K562 (cell line): ENCODE results near the gene PHF12. TPM values are rescaled to one million over a fixed set of nuclear protein-coding genes. Genes with fewer than 3 reads are reported as not detected.

Source experiments
- CXXC5 ChIP-seq: fragments of 250-450 bp; sonication (Bioruptor Pico); IDR thresholded peaks from 2 replicates; pipeline ENCODE4 v1.8.0; 2022; ENCODE audit warnings: inconsistent platforms, mild to moderate bottlenecking, moderate library complexity
- DMBX1 ChIP-seq: fragments of 250-450 bp; sonication (Bioruptor Pico); IDR thresholded peaks from 2 replicates; pipeline ENCODE4 v1.8.0; 2022; ENCODE audit warnings: inconsistent platforms, mild to moderate bottlenecking, moderate library complexity, borderline replicate concordance
- GABPA ChIP-seq: fragments of 200-800 bp; sonication (Bioruptor generic); conservative IDR thresholded peaks from 2 replicates; pipeline ENCODE4 v1.6.1; 2016; ENCODE audit warnings: low read depth, missing genetic modification characterization, missing compliant biosample characterization
- HDGF ChIP-seq: fragments of 450-650 bp; IDR thresholded peaks from 2 replicates; pipeline ENCODE4 v1.6.1; 2016
- HMG20B ChIP-seq: fragments of 250-450 bp; sonication (Bioruptor Pico); IDR thresholded peaks from 2 replicates; pipeline ENCODE4 v1.5.0; 2021; ENCODE audit warnings: mild to moderate bottlenecking
- HNRNPK ChIP-seq: fragments of 200-400 bp; formaldehyde crosslinking; IDR thresholded peaks from one replicate; pipeline ENCODE4 v1.6.1; 2018; ENCODE audit warnings: mild to moderate bottlenecking, low read depth, low read length; ENCODE audit not compliant: poor library complexity, severe bottlenecking
- NCOA1 ChIP-seq: fragments of 450-650 bp; IDR thresholded peaks from 2 replicates; pipeline ENCODE4 v1.6.1; 2016; ENCODE audit warnings: low read depth
- NR1H2 ChIP-seq: sonication (generic); formaldehyde crosslinking; IDR thresholded peaks from 2 replicates; pipeline ENCODE4 v1.4.0; 2020; ENCODE audit warnings: mild to moderate bottlenecking, missing genetic modification reagents
- NR3C1 ChIP-seq: sonication (generic); formaldehyde crosslinking; IDR thresholded peaks from 2 replicates; pipeline ENCODE4 v1.8.1; 2022; ENCODE audit warnings: missing genetic modification reagents
- POLR3A ChIP-seq: IDR thresholded peaks from 2 replicates; pipeline ENCODE4 v1.6.1; 2011; ENCODE audit warnings: borderline replicate concordance, mild to moderate bottlenecking, moderate library complexity; ENCODE audit not compliant: insufficient read length, insufficient read depth; ENCODE audit errors: extremely low read depth
- RAD51 ChIP-seq: fragments of 450-650 bp; IDR thresholded peaks from 2 replicates; pipeline ENCODE4 v1.7.1; 2016; ENCODE audit warnings: low read depth, mild to moderate bottlenecking, borderline replicate concordance
- SMAD1 ChIP-seq: fragments of 150-350 bp; IDR thresholded peaks from 2 replicates; pipeline ENCODE4 v1.6.1; 2014; ENCODE audit warnings: low read length, low read depth; ENCODE audit not compliant: partially characterized antibody
- TBP ChIP-seq: optimal IDR thresholded peaks from 2 replicates; pipeline ENCODE3; 2011; ENCODE audit warnings: low read depth, low read length, improper control_type of control experiment
- TEAD2 ChIP-seq: fragments of 450-650 bp; IDR thresholded peaks from 2 replicates; pipeline ENCODE4 v1.6.1; 2016; ENCODE audit warnings: missing genetic modification characterization, control low read depth, missing compliant biosample characterization
- ZBTB8A ChIP-seq: fragments of 450-650 bp; IDR thresholded peaks from 2 replicates; pipeline ENCODE4 v1.6.1; 2018; ENCODE audit warnings: mild to moderate bottlenecking, moderate library complexity; ENCODE audit not compliant: partially characterized antibody
- ZNF696 ChIP-seq: fragments of 250-450 bp; sonication (Bioruptor Pico); conservative IDR thresholded peaks from 2 replicates; pipeline ENCODE4 v1.4.0; 2020; ENCODE audit warnings: mild to moderate bottlenecking, moderate library complexity
- polyA plus RNA-seq, 8 experiments: library from polyadenylated mRNA; depleted of rRNA in 4 of 8; stranded (reverse) in 5 of 8; unstranded in 3 of 8; fragments of >200 nt; fragmentation: Nextera tagmentation in 2 of 8; fragmentation: Illumina TruSeq in 1 of 8; extraction: Ambion mirVana in 2 of 8; extraction: Trizol in 1 of 8; gene quantifications; 2 replicates each; pipeline versions ENCODE4 v1.2.1 to v1.2.3, GENCODE V29; 2011 to 2014; ENCODE audit warnings: inconsistent platforms in 1 of 8, missing spikeins in 1 of 8
- total RNA-seq, 7 experiments: library from RNA; depleted of rRNA in 6 of 7; stranded (reverse); fragments of >200 nt in 6 of 7; fragmentation: Illumina TruSeq in 2 of 7; extraction: Trizol in 2 of 7; gene quantifications; 2 replicates each; pipeline versions ENCODE4 v1.2.1 to v1.2.3, GENCODE V29; 2011 to 2021; ENCODE audit warnings: low replicate concordance in 1 of 7
- TF ChIP-seq, protein P1 (sequence below): sonication (generic); formaldehyde crosslinking; IDR thresholded peaks from 2 replicates; pipeline ENCODE4 v1.8.0; 2022; ENCODE audit warnings: missing genetic modification reagents, mild to moderate bottlenecking, moderate library complexity, borderline replicate concordance
- TF ChIP-seq, protein P2 (sequence below): fragments of 250-450 bp; sonication (Bioruptor Pico); IDR thresholded peaks from 2 replicates; pipeline ENCODE4 v1.4.0; 2020
- TF ChIP-seq, protein P3 (sequence below): fragments of 250-450 bp; sonication (Bioruptor Pico); IDR thresholded peaks from 2 replicates; pipeline ENCODE4 v1.9.0; 2021; ENCODE audit warnings: mild to moderate bottlenecking, inconsistent platforms

Gene PHF12
- total and polyA plus RNA-seq, 9 of the 15 experiments (the other 6 are each of a cell fraction or from before 2014, with no cell fraction given): 0.82 to 31.3 (median 13.5) TPM

DNA sequence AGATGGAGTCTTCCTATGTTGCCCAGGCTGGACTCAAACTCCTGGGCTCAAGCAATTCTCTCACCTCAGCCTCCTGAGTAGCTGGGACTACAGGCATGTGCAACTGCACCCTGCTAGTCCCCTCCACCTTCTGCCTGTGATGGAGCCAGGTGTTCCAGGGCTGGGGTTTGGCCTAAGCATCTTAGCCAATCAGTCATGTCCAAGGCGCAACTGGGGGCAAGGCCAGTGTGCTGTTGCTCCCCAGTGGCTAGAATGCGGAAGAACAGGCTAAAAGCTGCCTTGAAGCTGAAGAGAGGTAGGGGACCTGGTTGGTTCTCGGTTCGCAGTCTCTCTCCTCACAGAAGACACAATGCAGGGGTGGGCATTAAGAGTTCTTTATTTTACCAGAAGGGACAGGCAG is 72.3 kb downstream of the PHF12 start (continued):
- TF ChIP-seq, protein P1, sequence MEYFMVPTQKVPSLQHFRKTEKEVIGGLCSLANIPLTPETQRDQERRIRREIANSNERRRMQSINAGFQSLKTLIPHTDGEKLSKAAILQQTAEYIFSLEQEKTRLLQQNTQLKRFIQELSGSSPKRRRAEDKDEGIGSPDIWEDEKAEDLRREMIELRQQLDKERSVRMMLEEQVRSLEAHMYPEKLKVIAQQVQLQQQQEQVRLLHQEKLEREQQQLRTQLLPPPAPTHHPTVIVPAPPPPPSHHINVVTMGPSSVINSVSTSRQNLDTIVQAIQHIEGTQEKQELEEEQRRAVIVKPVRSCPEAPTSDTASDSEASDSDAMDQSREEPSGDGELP: peak; percentile 49; the same call in 1 of the 2 replicates
- TF ChIP-seq NR3C1 (CRISPR knock-in tag) (no peak), CXXC5 (no peak), DMBX1 (CRISPR knock-in tag) (peak; percentile 58; the same call in 1 of the 2 replicates), TEAD2 (tag) (peak; percentile 92), HDGF (peak; percentile 60; the same call in 1 of the 2 replicates), GABPA (tag) (no peak), POLR3A (no peak), RAD51 (no peak), NR1H2 (CRISPR knock-in tag) (no peak), HMG20B (CRISPR knock-in tag) (no peak), SMAD1 (no peak), NCOA1 (no peak), ZNF696 (CRISPR knock-in tag) (no peak), TBP (no peak), HNRNPK (no peak), ZBTB8A (no peak)
- TF ChIP-seq, protein P2, sequence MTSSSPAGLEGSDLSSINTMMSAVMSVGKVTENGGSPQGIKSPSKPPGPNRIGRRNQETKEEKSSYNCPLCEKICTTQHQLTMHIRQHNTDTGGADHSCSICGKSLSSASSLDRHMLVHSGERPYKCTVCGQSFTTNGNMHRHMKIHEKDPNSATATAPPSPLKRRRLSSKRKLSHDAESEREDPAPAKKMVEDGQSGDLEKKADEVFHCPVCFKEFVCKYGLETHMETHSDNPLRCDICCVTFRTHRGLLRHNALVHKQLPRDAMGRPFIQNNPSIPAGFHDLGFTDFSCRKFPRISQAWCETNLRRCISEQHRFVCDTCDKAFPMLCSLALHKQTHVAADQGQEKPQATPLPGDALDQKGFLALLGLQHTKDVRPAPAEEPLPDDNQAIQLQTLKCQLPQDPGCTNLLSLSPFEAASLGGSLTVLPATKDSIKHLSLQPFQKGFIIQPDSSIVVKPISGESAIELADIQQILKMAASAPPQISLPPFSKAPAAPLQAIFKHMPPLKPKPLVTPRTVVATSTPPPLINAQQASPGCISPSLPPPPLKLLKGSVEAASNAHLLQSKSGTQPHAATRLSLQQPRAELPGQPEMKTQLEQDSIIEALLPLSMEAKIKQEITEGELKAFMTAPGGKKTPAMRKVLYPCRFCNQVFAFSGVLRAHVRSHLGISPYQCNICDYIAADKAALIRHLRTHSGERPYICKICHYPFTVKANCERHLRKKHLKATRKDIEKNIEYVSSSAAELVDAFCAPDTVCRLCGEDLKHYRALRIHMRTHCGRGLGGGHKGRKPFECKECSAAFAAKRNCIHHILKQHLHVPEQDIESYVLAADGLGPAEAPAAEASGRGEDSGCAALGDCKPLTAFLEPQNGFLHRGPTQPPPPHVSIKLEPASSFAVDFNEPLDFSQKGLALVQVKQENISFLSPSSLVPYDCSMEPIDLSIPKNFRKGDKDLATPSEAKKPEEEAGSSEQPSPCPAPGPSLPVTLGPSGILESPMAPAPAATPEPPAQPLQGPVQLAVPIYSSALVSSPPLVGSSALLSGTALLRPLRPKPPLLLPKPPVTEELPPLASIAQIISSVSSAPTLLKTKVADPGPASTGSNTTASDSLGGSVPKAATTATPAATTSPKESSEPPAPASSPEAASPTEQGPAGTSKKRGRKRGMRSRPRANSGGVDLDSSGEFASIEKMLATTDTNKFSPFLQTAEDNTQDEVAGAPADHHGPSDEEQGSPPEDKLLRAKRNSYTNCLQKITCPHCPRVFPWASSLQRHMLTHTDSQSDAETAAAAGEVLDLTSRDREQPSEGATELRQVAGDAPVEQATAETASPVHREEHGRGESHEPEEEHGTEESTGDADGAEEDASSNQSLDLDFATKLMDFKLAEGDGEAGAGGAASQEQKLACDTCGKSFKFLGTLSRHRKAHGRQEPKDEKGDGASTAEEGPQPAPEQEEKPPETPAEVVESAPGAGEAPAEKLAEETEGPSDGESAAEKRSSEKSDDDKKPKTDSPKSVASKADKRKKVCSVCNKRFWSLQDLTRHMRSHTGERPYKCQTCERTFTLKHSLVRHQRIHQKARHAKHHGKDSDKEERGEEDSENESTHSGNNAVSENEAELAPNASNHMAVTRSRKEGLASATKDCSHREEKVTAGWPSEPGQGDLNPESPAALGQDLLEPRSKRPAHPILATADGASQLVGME (CRISPR knock-in tag): no peak
- TF ChIP-seq, protein P3, sequence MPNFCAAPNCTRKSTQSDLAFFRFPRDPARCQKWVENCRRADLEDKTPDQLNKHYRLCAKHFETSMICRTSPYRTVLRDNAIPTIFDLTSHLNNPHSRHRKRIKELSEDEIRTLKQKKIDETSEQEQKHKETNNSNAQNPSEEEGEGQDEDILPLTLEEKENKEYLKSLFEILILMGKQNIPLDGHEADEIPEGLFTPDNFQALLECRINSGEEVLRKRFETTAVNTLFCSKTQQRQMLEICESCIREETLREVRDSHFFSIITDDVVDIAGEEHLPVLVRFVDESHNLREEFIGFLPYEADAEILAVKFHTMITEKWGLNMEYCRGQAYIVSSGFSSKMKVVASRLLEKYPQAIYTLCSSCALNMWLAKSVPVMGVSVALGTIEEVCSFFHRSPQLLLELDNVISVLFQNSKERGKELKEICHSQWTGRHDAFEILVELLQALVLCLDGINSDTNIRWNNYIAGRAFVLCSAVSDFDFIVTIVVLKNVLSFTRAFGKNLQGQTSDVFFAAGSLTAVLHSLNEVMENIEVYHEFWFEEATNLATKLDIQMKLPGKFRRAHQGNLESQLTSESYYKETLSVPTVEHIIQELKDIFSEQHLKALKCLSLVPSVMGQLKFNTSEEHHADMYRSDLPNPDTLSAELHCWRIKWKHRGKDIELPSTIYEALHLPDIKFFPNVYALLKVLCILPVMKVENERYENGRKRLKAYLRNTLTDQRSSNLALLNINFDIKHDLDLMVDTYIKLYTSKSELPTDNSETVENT: no peak
